HS-27A (cell line): Measurements from ENCODE around the gene ODAD3.
"Not testable (repeated sequence)": the region's sequence is repeated elsewhere in the genome, so short reads cannot be mapped to it uniquely, and the experiment has no call there.

Experiments
- DNase-seq: peaks from one replicate; pipeline ENCODE4 v3.0.0-alpha.2; 2012; ENCODE audit warnings: low read depth, missing footprints

The ODAD3 gene

DNA sequence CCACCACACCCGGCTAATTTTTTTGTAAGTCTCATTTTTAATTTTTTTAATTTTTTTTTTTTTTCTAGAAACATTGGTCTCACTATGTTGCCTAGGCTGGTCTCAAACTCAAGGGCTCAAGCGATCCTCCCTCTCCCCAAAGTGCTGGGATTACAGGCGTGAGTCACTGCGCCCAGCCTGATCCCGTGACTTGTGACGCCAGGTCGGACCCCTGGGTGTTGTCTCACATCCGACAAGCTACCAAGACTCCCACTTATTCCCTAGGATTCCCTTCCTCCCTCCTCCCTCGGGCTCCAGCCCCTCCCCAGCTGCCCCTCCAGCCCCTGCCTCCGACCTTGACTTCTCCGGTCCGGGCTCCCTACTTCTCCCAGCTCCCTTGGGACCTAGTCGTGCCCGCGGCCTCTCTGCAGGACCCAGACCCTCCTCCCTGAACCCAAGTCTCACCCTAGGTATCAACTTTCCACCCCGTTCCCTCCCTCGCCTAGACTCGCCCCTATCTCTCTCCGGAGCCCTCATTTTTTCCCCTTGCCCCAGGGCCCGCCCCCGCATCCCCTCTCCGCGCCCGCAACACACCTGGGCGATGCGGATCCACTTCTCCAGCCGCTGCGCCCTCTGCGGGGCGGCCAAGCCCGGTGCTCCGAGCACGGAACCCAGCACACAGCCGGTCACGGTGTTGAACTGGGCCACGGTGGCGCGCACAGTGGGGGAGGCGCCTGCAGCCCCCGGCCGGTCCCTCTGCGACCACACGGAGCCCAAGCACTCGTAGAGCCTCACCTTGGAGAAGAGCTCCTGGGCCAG, 28.9 kb downstream of the ODAD3 start:
- DNase-seq: no peak

GRCh38 chr19:11404588-11405222, 30.2 kb downstream of the ODAD3 start:
- DNase-seq: no peak

DNA sequence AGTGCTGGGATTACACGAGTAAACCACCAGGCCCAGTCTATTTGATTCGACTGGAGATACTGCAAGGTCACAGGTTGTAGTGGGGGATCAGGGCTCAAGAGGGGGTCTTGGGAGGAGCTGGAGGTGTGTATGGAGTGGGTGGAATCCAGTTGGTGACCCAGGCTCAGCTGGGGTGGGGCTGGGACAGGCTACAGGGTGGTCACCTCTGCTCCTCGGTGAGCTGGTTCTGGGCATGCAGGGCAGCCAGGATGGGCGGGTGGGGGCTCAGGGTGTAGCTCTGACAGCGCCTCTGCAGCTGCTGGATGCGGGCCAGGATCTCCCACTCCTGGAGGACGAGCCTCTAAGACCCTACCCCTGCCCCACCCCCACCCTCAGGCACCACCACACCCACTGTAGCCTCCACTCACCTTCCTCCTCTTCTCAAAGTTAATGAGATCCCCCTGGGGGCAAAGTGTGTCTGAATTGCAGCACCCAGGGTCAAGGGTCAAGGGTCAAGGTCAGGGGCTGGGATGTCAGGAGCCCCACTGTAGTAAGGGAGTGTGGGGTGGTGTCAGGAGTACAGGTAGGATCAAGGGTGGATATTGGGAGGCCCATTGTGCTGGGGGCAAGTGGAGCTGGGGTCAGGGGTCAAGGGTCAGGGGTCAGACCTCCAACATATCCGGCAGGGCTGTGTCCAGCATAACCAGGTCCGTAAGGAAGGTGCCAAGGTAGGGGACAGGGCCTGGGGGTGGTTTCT, 32.9 kb downstream of the ODAD3 start:
- no peak for DNase-seq

DNA sequence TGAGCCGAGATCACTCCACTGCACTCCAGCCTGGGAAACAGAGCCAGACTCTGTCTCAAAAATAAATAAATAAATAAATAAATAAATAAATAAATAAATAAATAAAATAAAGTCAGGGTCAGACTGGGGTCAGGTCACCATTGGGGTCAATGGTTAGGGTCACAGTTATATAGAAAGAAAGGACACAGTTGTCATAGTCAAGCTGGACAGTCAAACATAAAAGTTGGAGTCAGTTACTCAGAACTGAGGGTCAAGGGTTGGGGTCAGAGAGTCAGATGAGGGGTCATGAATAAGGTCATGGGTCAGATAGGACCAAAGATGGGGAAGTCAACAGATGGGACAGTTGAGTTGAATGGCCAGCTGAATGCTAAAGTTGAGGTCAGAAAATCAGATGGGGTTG, 34.1 kb downstream of the ODAD3 start:
- no peak for DNase-seq

GRCh38 chr19:11399667-11400066, 35.3 kb downstream of the ODAD3 start:
- DNase-seq: no peak

GRCh38 chr19:11397089-11397610, 37.8 kb downstream of the ODAD3 start:
- no peak for DNase-seq

- DNase-seq: no peak
Observed at GRCh38 chr19:11390933-11391680, 43.8 kb downstream of the ODAD3 start.

DNA sequence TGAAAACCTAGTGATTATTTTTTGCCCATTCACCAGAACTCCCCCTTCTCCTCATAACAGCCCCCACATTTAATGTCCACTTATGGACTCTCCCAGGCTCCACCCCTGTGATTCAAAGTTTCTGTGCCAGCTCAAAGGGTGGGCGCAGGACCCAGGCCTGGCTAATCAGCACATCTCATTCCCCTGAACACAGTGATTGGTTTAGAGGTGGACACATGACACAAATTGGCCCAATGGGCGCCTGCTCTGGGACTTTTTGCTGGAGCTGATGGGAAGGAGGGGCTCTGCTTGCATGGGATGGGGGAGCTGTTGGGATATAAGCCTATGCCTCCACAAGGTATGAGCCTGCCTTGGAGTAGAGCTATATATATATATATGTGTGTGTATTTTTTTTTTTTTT, 44.6 kb downstream of the ODAD3 start:
- DNase-seq: no peak

GRCh38 chr19:11387162-11388034, 47.5 kb downstream of the ODAD3 start:
- no peak for DNase-seq

DNA sequence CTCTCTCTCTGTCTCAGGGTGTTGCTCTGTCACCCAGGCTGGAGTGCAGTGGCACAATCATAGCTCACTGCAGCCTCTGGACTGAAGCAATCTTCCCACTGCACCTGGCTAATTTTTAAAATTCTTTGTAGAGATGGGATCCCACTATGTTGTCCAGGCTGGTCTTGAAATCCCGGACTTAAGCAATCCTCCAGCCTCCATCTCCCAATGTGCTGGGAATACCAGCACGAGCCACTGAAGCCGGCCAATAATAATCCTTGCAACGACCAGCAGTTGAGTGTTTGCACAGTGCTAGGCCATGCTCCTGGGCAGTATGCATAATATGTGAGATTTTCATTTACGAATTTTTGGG, 50.2 kb downstream of the ODAD3 start:
- DNase-seq: no peak

GRCh38 chr19:11383706-11384048, 51.2 kb downstream of the ODAD3 start:
- no peak for DNase-seq

DNA sequence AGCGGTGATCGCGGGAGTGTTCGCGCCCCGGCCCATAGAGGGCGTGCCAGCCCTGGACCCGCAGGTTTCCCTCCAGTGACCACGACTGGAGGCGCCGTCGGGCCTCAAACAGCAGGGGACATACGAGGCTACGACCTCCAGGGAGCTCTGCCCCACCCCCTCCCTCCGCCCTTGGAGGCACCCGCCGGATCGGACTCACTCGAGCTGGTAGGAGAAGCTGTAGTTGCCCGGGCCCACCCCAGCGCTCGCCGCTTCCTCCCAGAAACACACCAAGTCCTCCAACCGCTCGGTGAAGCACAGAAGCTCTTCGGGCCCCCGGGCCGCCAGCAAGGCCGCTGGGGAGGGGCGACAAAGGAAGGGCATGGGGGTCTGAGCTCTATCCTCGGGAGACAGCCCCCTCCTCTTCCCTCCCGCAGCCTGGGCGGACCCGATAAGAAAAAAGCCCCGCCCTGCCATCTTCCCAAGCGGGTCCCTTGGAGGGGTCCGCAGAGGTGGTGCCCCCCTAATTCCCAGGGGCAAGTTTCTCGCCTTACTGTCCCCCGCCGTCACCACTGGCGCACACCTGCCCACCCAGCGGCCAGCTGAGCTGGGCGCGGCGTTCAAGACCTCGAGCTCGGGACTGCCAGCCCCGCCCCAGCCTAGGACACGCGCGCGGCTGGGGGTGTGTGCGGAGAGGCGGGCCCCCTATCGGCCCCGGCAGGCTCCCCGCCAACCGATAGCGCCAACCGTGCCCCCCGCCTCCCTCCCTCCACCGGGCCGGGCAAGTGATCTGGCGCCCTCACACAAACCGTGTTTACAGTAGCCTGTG, 51.8 kb downstream of the ODAD3 start:
- DNase-seq: no peak

- peak; percentile 87 for DNase-seq
Observed at GRCh38 chr19:11380653-11381537, 54.0 kb downstream of the ODAD3 start.

DNA sequence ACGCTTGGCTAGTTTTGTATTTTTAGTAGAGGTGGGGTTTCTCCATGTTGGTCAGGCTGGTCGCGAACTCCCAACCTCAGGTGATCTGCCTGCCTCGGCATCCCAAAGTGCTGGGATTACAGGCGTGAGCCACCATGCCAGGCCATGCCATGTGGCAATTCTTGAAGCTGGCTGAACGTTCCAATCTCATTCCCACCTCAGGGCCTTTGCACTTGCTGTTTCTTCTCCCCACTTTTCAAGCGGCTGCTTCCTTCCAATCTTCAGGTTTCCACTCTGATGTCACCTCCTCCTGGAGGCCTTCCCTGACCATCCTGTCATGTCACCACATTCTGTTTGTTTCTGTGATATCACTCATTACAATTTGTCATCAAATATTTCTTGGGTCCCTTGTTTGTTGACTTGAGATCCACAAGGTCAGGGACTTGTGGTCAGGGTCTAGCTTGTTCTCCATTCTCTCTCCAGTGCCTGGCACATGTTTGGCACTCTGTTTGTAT, 55.0 kb downstream of the ODAD3 start:
- DNase-seq: no peak

- DNase-seq: not testable (repeated sequence)
Observed at GRCh38 chr19:11379269-11379845, 55.6 kb downstream of the ODAD3 start.

GRCh38 chr19:11378319-11379189, 56.4 kb downstream of the ODAD3 start:
- peak; percentile 60 for DNase-seq

DNA sequence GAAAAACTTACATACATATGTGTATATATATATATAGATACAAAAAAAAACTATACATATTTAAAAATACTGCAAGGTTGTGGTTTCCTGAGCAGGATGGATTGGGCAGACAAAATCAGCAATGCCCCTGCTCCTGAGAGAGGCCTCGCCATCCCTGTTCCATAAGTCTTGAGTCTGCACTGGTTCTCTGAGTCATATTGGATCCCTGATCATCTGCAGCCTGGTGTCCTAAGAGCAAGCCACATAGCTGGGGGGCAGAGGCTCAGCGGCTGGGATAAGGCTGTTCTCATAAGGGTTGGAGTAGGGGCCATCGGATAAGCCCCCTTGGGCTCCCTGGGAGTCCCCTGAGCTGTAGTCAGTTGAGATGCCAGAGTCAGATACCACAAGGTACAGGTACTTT, 57.2 kb downstream of the ODAD3 start:
- no peak for DNase-seq

DNA sequence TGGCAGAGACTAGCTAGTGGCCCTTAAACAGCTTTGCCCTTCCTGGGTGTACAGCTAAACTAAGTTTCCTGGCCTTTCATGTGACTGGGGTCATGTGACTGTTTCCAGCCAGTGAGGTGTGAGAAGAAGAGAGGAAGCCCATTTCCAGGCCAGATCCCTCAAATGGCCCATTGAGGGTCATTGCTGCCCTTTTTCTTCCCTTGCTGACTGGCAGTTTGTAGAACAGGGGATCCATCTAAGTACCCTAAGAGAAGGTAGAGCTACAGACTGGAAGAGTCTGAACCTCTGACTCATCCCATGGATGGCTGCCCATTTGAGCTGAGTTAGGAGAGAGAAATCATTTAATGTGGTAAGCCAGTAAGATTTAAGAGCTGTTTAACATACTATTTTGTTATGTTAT, 57.7 kb downstream of the ODAD3 start:
- DNase-seq: peak; percentile 62
